H1 (cell line): ENCODE data around the gene CEP78. TPM values are rescaled to one million over a fixed set of nuclear protein-coding genes. Genes with fewer than 3 reads are reported as not detected.

Experiments
- CTCF ChIA-PET: fragments of 300-600 bp; sonication (Branson Sonifier 250); formaldehyde crosslinking; loops from one replicate; lab custom pipeline; 2021; ENCODE audit not compliant: partially characterized antibody; lab: Charles Lee
- POLR2A ChIA-PET: fragments of 300-600 bp; sonication (Branson Sonifier 250); formaldehyde crosslinking; loops from one replicate; lab custom pipeline; 2021; ENCODE audit warnings: inconsistent platforms; ENCODE audit not compliant: partially characterized antibody; lab: Charles Lee
- DNase-seq, 2 experiments: peaks; one replicate each; pipeline versions ENCODE4 v3.0.0 to v3.0.0-alpha.2; 2010 to 2022; ENCODE audit warnings: low spot score in 2 of 2, low read depth in 1 of 2, mixed read lengths in 1 of 2
- FAIRE-seq: peaks from 2 replicates; lab custom pipeline; 2011; peaks lifted over from hg19 to GRCh38; lab: Jason Lieb, UNC
- H2AFZ ChIP-seq: 2 replicates; pipeline ENCODE4 v1.8.1; 2012; ENCODE audit warnings: low read length, inconsistent platforms
- H2AK5ac ChIP-seq: 2 replicates; pipeline ENCODE4 v1.6.1; 2013; ENCODE audit warnings: low read depth, low read length
- H2BK120ac ChIP-seq: replicated peaks from 2 replicates; pipeline ENCODE3; 2013; ENCODE audit warnings: low read depth, low read length, inconsistent platforms
- H2BK12ac ChIP-seq: 2 replicates; pipeline ENCODE4 v1.6.1; 2013; ENCODE audit warnings: low read depth, low read length
- H2BK15ac ChIP-seq: 2 replicates; pipeline ENCODE4 v1.6.1; 2013; ENCODE audit warnings: low read length
- H2BK20ac ChIP-seq: 2 replicates; pipeline ENCODE4 v1.6.1; 2013; ENCODE audit warnings: low read length
- H2BK5ac ChIP-seq: 2 replicates; pipeline ENCODE4 v1.6.1; 2013; ENCODE audit warnings: low read depth, low read length
- H3K14ac ChIP-seq: 2 replicates; pipeline ENCODE4 v1.6.1; 2013; ENCODE audit warnings: inconsistent platforms; ENCODE audit not compliant: insufficient read length
- H3K18ac ChIP-seq: 2 replicates; pipeline ENCODE4 v1.6.1; 2013; ENCODE audit warnings: low read length; ENCODE audit errors: extremely low read depth
- H3K23ac ChIP-seq: 2 replicates; pipeline ENCODE4 v1.6.1; 2013; ENCODE audit warnings: inconsistent platforms; ENCODE audit not compliant: insufficient read length
- H3K23me2 ChIP-seq: 2 replicates; pipeline ENCODE4 v1.6.1; 2013; ENCODE audit warnings: low read depth, low read length
- H3K27ac ChIP-seq: 2 replicates; pipeline ENCODE4 v1.6.1; 2011; ENCODE audit warnings: low read depth, low read length, inconsistent platforms
- H3K27me3 ChIP-seq, 4 experiments: replicated peaks in 1 of 4; 1 replicate in 1 of 4; 2 replicates in 3 of 4; pipeline versions ENCODE4 v1.6.1 to v1.8.1; 2011 to 2013; ENCODE audit warnings: low read length in 3 of 4, mild to moderate bottlenecking in 3 of 4, inconsistent platforms in 2 of 4, mixed read lengths in 2 of 4, moderate library complexity in 1 of 4; ENCODE audit not compliant: control insufficient read depth in 3 of 4, insufficient read depth in 3 of 4; ENCODE audit errors: extremely low read depth in 1 of 4
- H3K36me3 ChIP-seq, 4 experiments: 2 replicates each; pipeline versions ENCODE4 v1.6.1 to v1.8.1; 2011 to 2013; ENCODE audit warnings: mild to moderate bottlenecking in 4 of 4, low read length in 3 of 4, moderate library complexity in 2 of 4, control low read depth in 1 of 4, inconsistent platforms in 1 of 4; ENCODE audit not compliant: insufficient read depth in 4 of 4, control insufficient read depth in 2 of 4
- H3K4ac ChIP-seq: replicated peaks from 2 replicates; pipeline ENCODE3; 2013; ENCODE audit warnings: low read length, low read depth, mixed read lengths, inconsistent platforms; ENCODE audit not compliant: insufficient read length
- H3K4me1 ChIP-seq, 4 experiments: replicated peaks in 1 of 4; 1 replicate in 1 of 4; 2 replicates in 3 of 4; pipeline versions ENCODE4 v1.6.1 to v1.8.1; 2011 to 2013; ENCODE audit warnings: low read length in 3 of 4, inconsistent platforms in 2 of 4, mixed read lengths in 1 of 4; ENCODE audit not compliant: insufficient read depth in 4 of 4, control insufficient read depth in 3 of 4
- H3K4me2 ChIP-seq, 2 experiments: 2 replicates each; pipeline versions ENCODE4 v1.6.1 to v1.8.1; 2011 to 2013; ENCODE audit warnings: low read depth in 2 of 2, low read length in 2 of 2, control low read depth in 1 of 2, inconsistent platforms in 1 of 2, mild to moderate bottlenecking in 1 of 2; ENCODE audit not compliant: insufficient read depth in 1 of 2
- H3K4me3 ChIP-seq, 4 experiments: fragments of 200-600, 300-600 bp in 1 of 4; sonication (generic), shearing (Covaris generic), sonication (Bioruptor Twin) in 1 of 4; 2 replicates each; pipeline versions ENCODE4 v1.5.1 to v1.8.1; 2011 to 2016; ENCODE audit warnings: low read length in 4 of 4, low read depth in 3 of 4, control low read depth in 2 of 4, inconsistent platforms in 2 of 4, mild to moderate bottlenecking in 2 of 4, mixed read lengths in 1 of 4, moderate library complexity in 1 of 4; ENCODE audit not compliant: insufficient read depth in 2 of 4; ENCODE audit errors: extremely low read depth in 1 of 4
- H3K56ac ChIP-seq: replicated peaks from 2 replicates; pipeline ENCODE3; 2013; ENCODE audit warnings: low read depth, mild to moderate bottlenecking, mixed read lengths, low read length, inconsistent platforms; ENCODE audit not compliant: insufficient read length
- H3K79me1 ChIP-seq: 2 replicates; pipeline ENCODE4 v1.6.1; 2013; ENCODE audit warnings: low read depth, low read length, control low read depth
- H3K79me2 ChIP-seq, 2 experiments: 2 replicates each; pipeline versions ENCODE4 v1.6.1 to v1.8.1; 2012 to 2013; ENCODE audit warnings: low read length in 2 of 2, mild to moderate bottlenecking in 2 of 2, inconsistent platforms in 1 of 2; ENCODE audit not compliant: insufficient read depth in 2 of 2, control insufficient read depth in 1 of 2
- H3K9ac ChIP-seq, 4 experiments: replicated peaks in 1 of 4; 1 replicate in 1 of 4; 2 replicates in 3 of 4; pipeline versions ENCODE4 v1.6.1 to v1.8.1; 2011 to 2013; ENCODE audit warnings: low read depth in 3 of 4, low read length in 3 of 4, control low read depth in 2 of 4, mild to moderate bottlenecking in 2 of 4, moderate library complexity in 2 of 4, inconsistent platforms in 1 of 4; ENCODE audit errors: extremely low read depth in 1 of 4
- H3K9me3 ChIP-seq, 2 experiments: 2 replicates each; pipeline versions ENCODE4 v1.6.1 to v1.8.1; 2012 to 2013; ENCODE audit warnings: mild to moderate bottlenecking in 2 of 2, moderate library complexity in 2 of 2, control low read depth in 1 of 2, inconsistent platforms in 1 of 2, low read depth in 1 of 2, low read length in 1 of 2, mixed read lengths in 1 of 2; ENCODE audit not compliant: insufficient read depth in 2 of 2
- H4K20me1 ChIP-seq, 2 experiments: replicated peaks in 1 of 2; 2 replicates each; pipeline versions ENCODE3 to v1.8.1; 2011 to 2013; ENCODE audit warnings: inconsistent platforms in 2 of 2, low read length in 2 of 2, mild to moderate bottlenecking in 1 of 2; ENCODE audit not compliant: insufficient read depth in 2 of 2, control insufficient read depth in 1 of 2
- H4K5ac ChIP-seq: 2 replicates; pipeline ENCODE4 v1.6.1; 2013; ENCODE audit warnings: low read length, low read depth, mixed read lengths, inconsistent platforms; ENCODE audit not compliant: insufficient read length
- H4K8ac ChIP-seq: 2 replicates; pipeline ENCODE4 v1.8.0; 2013; ENCODE audit warnings: mild to moderate bottlenecking, moderate library complexity, low read length, inconsistent platforms; ENCODE audit not compliant: insufficient read depth; ENCODE audit errors: extremely low read depth
- H4K91ac ChIP-seq: replicated peaks from 2 replicates; pipeline ENCODE3; 2013; ENCODE audit warnings: low read length, mixed read lengths, inconsistent platforms; ENCODE audit not compliant: insufficient read length
- HDAC6 ChIP-seq: IDR thresholded peaks from one replicate; pipeline ENCODE4 v1.7.1; 2012; ENCODE audit warnings: low read depth, mild to moderate bottlenecking, inconsistent platforms, low read length, moderate library complexity
- WGBS, 2 experiments: shearing (Covaris generic) in 1 of 2; methylation state at CpG; one replicate each; pipeline versions ENCODE4 v1.1.6 to v1.1.7; 2013 to 2015; ENCODE audit warnings: low lambda C conversion rate in 2 of 2, mixed read lengths in 2 of 2, inconsistent platforms in 1 of 2, low coverage in 1 of 2, missing lambda C conversion rate in 1 of 2; ENCODE audit not compliant: insufficient replicate concordance in 2 of 2, insufficient coverage in 1 of 2, insufficient read length in 1 of 2; ENCODE audit errors: extremely low coverage in 1 of 2, missing lambda C conversion rate in 1 of 2; 5-methylcytosine and 5-hydroxymethylcytosine counted together
- polyA plus RNA-seq, 7 experiments: library from polyadenylated mRNA; depleted of rRNA in 3 of 7; stranded (reverse) in 5 of 7; unstranded in 2 of 7; fragments of >200 nt in 5 of 7; fragments of 200-250 nt in 2 of 7; gene quantifications; 1 replicate in 5 of 7; 2 replicates in 1 of 7; 4 replicates in 1 of 7; pipeline versions ENCODE4 v1.2.1 to v1.2.3, GENCODE V29; 2011 to 2013; ENCODE audit warnings: missing spikeins in 2 of 7, mixed read lengths in 2 of 7
- total RNA-seq: library from RNA; stranded (reverse); fragmentation: NEBNext Ultra II Directional; extraction: Animal tissue kit (Norgen Biotek cat#: 25700); gene quantifications from 2 replicates; pipeline ENCODE4 v1.2.1, GENCODE V29; 2021

Gene CEP78
- total and polyA plus RNA-seq, 2 of the 8 experiments (the other 6 are each of a cell fraction or from before 2014, with no cell fraction given) = 10.3 to 40.9 TPM

GRCh38 chr9:78252616-78253015 lies 16.7 kb downstream of the CEP78 start:
- Histone ChIP-seq H4K5ac (no peak overlapping the region), H3K4me3 (no peak overlapping the region), H3K56ac (no peak overlapping the region), H3K18ac (no peak overlapping the region), H2AK5ac (no peak overlapping the region), H4K91ac (no peak overlapping the region), H2BK12ac (no peak overlapping the region), H3K79me2 (no peaks in the 10 kb centered on the region), H3K4me1 (no peaks in the 10 kb centered on the region), H4K20me1 (peaks cover 0 to 1% of the 10 kb centered on the region in 2 experiments), H3K23ac (no peak overlapping the region), H3K4me2 (no peak overlapping the region), H3K36me3 (peaks cover 5 to 40% (median 10%) of the 10 kb centered on the region in 4 experiments; a peak in 7 of 8 replicates), H2AFZ (no peak overlapping the region), H3K27ac (no peak overlapping the region), H3K23me2 (no peaks in the 10 kb centered on the region), H3K4ac (no peak overlapping the region), H3K27me3 (no peaks in the 10 kb centered on the region), H3K79me1 (no peaks in the 10 kb centered on the region), H3K9me3 (no peaks in the 10 kb centered on the region), H2BK5ac (no peak overlapping the region), H4K8ac (no peak overlapping the region), H2BK15ac (no peak overlapping the region), H3K14ac (no peak overlapping the region), H3K9ac (no peak overlapping the region), H2BK120ac (no peak overlapping the region), H2BK20ac (no peak overlapping the region)
- WGBS, 2 experiments = 97% methylated on average over 1 of the region's 1 CpG; no CpG with 5 or more reads in 1 of the 2 experiments
- TF ChIP-seq HDAC6 = no peak
- CTCF ChIA-PET = no interaction called here
- no peak for DNase-seq
- POLR2A ChIA-PET = interaction anchor here (1.6 kb wide), 1 partner anchor 44 kb away, joined by 7 read pairs; the partner anchor contains the start of gene PSAT1
- FAIRE-seq = no peak
